GM21390 (cell line): Measurements from ENCODE around the gene FSTL4.

Experiments
- ATAC-seq: cut with Tn5 transposase; IDR thresholded peaks from one replicate; pipeline ENCODE4 v1.9.1; 2021; ENCODE audit not compliant: unreplicated experiment

The FSTL4 gene

GRCh38 chr5:133520991-133521706, 91.2 kb downstream of the FSTL4 start:
- ATAC-seq = no peak

- no peak for ATAC-seq
These were observed 92.3 kb downstream of the FSTL4 start for GRCh38 chr5:133520062-133520461.

- ATAC-seq = no peak
These were observed 93.2 kb downstream of the FSTL4 start for GRCh38 chr5:133519191-133519590.

- ATAC-seq = no peak
These were observed 97.9 kb downstream of the FSTL4 start for GRCh38 chr5:133514456-133514855.

GRCh38 chr5:133512896-133513295, 99.4 kb downstream of the FSTL4 start:
- no peak for ATAC-seq

GRCh38 chr5:133511653-133512235, 100.6 kb downstream of the FSTL4 start:
- no peak for ATAC-seq

- ATAC-seq = no peak
These were observed 101.6 kb downstream of the FSTL4 start for GRCh38 chr5:133510634-133511262.

GRCh38 chr5:133509742-133510079, 102.6 kb downstream of the FSTL4 start:
- ATAC-seq = no peak

- ATAC-seq = no peak
These were observed 103.2 kb downstream of the FSTL4 start for GRCh38 chr5:133508845-133509741.

GRCh38 chr5:133508331-133508730, 104.0 kb downstream of the FSTL4 start:
- no peak for ATAC-seq

- no peak for ATAC-seq
These were observed 106.2 kb downstream of the FSTL4 start for GRCh38 chr5:133506181-133506580.

GRCh38 chr5:133503511-133503910, 108.8 kb downstream of the FSTL4 start:
- ATAC-seq = no peak

GRCh38 chr5:133499895-133500294, 112.4 kb downstream of the FSTL4 start:
- ATAC-seq = no peak

- ATAC-seq = no peak
These were observed 114.6 kb downstream of the FSTL4 start for GRCh38 chr5:133497608-133498348.

- no peak for ATAC-seq
These were observed 115.7 kb downstream of the FSTL4 start for GRCh38 chr5:133496631-133497030.

- ATAC-seq = no peak
These were observed 117.5 kb downstream of the FSTL4 start for GRCh38 chr5:133494923-133495246.

GRCh38 chr5:133494232-133494922, 118.0 kb downstream of the FSTL4 start:
- ATAC-seq = no peak

GRCh38 chr5:133489632-133490031, 122.7 kb downstream of the FSTL4 start:
- no peak for ATAC-seq

GRCh38 chr5:133487093-133487492, 125.2 kb downstream of the FSTL4 start:
- ATAC-seq = no peak

GRCh38 chr5:133485468-133485867, 126.9 kb downstream of the FSTL4 start:
- no peak for ATAC-seq
